GM13977 (cell line): ENCODE measurements around the gene OR51S1.

Experiments
- DNase-seq: peaks from one replicate; pipeline ENCODE4 v3.0.0; 2012; ENCODE audit warnings: low spot score
- in situ Hi-C: fragments of 300-500 bp; cut with MboI; formaldehyde crosslinking; loops from one replicate; pipeline ENCODE4 v1.12.0; 2022; ENCODE audit warnings: low sequenced_read_pairs, low pct_unique_long_range_greater_than_20kb, mixed read lengths, inconsistent platforms; ENCODE audit not compliant: unreplicated experiment
- TF ChIP-seq, protein P1 (sequence below): IDR thresholded peaks from 2 replicates; pipeline ENCODE4 v1.5.1; 2012; ENCODE audit warnings: mild to moderate bottlenecking, control low read depth; ENCODE audit not compliant: insufficient read depth; ENCODE audit errors: extremely low read depth, missing control alignments

Gene OR51S1

DNA sequence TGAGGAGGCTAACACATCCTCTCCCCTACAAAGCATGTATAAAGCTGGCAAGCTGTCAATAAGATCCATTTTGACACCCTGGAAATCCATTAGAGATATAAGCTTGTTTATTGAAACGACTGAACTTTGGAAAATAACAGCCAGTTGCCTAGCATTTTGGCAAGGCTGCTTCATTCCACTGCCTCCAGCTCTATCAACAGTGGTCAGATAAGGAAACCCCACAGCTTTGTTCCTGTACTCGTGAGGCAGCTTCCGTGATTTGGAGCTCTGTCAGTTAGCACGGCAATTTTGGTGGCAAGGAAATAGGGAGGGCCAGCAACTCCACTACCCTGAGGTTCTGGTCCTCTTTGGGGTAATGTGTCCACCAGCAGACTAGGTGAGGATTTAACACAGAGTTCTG is 2.0 kb upstream of the OR51S1 start:
- in situ Hi-C loops = no loop called here
- DNase-seq = no peak

DNA sequence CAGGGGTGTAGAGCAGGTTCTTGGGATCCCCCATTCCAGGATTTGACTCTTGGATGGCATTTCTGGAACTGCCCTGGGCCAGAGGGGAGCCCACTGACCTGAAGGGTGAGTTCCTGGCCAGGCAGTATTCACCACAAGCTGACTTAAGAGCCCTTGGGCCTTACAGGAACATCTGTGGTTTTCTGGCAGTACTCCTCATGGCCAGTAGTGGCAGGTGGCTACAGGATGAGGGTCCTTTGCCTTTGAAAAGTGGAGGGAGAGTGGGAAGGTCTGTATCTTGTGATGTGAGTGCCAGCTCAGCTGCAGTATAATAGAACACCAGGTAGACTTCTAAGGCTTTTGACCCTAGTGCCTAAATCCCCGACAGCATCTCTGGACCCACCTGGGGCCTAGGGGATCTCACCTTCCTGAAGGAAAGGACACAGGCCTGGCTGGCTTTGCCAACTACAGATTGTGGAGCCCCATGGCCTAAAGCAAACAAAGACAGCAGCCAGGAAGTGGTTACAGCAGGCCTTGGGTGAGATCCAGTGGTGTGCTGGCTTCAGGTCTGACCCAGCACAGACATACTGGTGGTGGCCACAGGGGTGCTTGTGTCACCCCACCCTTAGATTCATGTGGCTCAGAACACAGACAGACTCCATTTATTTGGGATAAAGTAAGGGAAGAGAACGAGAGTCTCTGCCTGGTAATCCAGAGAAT is 9.0 kb downstream of the OR51S1 start:
- DNase-seq = no peak
- in situ Hi-C loops = no loop called here
- TF ChIP-seq, protein P1, sequence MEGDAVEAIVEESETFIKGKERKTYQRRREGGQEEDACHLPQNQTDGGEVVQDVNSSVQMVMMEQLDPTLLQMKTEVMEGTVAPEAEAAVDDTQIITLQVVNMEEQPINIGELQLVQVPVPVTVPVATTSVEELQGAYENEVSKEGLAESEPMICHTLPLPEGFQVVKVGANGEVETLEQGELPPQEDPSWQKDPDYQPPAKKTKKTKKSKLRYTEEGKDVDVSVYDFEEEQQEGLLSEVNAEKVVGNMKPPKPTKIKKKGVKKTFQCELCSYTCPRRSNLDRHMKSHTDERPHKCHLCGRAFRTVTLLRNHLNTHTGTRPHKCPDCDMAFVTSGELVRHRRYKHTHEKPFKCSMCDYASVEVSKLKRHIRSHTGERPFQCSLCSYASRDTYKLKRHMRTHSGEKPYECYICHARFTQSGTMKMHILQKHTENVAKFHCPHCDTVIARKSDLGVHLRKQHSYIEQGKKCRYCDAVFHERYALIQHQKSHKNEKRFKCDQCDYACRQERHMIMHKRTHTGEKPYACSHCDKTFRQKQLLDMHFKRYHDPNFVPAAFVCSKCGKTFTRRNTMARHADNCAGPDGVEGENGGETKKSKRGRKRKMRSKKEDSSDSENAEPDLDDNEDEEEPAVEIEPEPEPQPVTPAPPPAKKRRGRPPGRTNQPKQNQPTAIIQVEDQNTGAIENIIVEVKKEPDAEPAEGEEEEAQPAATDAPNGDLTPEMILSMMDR = no peak

More for the DNA sequence above, 2.0 kb upstream of the OR51S1 start:
- TF ChIP-seq, protein P1 = no peak

DNA sequence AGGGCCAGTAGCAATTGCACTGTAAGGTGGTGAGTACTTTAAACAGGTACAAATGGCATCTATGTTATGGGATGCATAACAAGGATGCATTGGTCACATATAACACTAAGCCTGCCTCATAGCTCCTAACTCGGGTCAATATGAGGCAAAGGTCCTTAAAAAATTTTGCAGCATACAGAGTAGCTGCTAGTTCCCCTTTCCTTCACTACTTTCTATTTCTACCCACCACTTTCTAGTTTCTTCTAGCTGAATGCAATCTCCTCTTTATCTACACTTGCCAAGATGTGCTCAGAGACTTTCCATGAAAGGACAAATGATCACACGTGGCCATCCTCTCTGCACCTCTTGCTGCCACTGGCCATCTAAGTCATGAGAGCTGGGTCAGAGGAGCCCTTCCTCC is 18.1 kb downstream of the OR51S1 start:
- DNase-seq = no peak
- in situ Hi-C loops = no loop called here
- TF ChIP-seq, protein P1 = no peak

DNA sequence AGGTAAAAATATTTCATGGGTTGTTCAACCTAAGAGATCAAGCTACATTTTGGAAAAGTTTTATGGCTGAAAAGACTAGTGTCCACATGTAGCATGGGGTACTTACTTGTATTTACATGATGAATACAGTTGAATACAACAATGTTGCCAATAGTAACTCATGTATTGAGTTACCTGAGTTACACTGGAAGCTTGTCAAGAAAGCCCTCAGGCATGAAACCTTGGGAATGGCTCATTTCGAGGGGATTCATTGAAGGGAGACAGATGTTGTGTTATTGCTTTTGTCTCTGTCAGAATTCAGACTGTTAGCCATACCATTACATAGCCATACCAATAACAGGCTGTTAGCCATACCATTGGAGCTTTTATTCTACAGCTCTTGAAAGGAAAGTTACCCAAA is 18.7 kb downstream of the OR51S1 start:
- no peak for DNase-seq
- in situ Hi-C loops = no loop called here
- TF ChIP-seq, protein P1 = no peak

DNA sequence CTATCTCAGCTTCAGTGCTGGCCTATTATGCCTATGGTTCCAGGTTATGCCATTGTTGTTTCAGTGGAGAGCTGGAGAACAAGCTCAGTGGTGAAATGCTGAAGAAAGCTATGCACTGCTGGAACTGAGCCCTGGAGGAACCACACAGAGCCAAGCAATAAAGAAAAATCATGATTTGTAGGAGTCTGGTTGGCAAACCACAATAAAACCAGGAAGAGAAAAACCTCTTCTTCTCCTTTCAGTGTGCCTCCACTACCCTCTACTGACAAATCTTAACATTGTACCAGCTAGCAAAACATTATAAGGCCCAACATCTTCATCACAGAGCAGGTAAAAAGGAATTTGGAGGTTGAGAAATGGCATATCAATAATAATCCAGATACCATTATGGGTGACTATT is 22.6 kb downstream of the OR51S1 start:
- in situ Hi-C loops = no loop called here
- TF ChIP-seq, protein P1 = peak; percentile 17
- no peak for DNase-seq

DNA sequence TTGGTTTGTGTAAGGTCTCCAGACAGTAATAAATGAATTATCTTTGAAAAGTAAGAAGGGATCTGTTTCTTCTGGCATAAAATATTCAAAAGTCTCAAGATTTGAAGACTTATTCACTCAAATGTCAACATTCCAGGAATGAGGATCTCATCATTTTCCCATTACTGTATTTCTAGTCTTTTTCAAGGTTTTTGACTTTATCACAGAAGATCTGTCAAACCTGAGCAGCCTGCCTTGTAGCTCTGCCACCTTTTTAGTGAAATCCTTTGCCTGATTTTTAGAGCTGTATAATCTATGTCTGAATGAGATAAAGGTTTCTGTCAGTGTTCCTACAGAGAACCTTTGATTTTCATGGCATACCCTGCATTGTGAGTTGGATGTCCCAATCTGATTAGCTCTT is 23.9 kb downstream of the OR51S1 start:
- in situ Hi-C loops = no loop called here
- no peak for DNase-seq
- TF ChIP-seq, protein P1 = no peak
